Endometrial microvascular endothelial cells (primary cell): ENCODE data around the gene ANKRD13D. TPM values are rescaled to one million over a fixed set of nuclear protein-coding genes. Genes with fewer than 3 reads are reported as not detected.

ENCODE experiments used
- in situ Hi-C: cut with HindIII; loops from 2 replicates; pipeline ENCODE4 v1.10.0; 2017; ENCODE audit warnings: low sequenced_read_pairs, low pct_unique_long_range_greater_than_20kb; ENCODE audit errors: inconsistent ontology term
- total RNA-seq: library from RNA; depleted of rRNA; stranded (reverse); fragments of >200 nt; gene quantifications from one replicate; pipeline ENCODE4 v1.2.3, GENCODE V29; 2015; ENCODE audit errors: inconsistent ontology term

The ANKRD13D gene
- total RNA-seq, 1 donor from 2014 or later = 19.7 TPM

DNA sequence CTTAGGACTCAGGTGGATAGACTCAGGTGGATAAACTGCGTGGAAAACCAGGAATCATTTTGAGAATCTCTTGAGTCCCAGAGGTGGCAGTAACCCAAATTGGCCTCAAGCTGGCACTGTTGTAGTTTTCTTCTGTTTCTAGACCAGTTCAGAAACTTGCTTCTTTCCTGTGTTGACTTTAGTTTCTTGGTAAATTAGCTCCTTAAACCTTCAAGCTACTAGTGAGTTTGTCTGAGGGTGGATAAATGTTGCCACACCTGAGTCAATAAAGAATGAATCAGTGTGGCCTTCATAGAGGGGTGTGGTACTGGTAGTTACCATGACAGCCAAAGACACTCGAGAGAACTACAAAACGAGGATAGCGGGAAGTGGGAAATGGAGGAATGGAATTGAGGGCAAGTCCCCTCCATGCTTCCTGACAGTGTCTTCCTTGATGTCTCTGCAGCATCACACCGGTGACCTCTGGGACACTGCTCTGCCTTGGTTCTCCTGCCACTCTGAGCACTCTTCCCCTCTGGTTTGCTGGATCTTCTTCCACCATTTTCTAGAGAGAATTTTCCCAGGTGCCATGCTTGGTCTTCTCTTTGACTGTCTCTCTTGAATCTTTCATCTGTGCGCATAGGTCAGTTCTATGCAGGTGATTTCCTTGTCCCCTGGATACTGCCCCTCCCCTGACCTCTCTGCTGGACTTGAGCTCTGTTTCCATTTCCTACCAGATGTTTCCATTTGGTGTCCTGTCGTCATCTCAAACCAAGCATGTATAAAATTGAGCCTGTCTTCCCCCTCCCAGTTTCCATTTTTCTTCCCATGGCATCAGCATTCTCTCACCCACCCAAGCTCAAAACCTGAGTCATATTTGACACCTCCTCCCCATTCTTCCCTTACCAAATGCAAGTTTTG is 57.1 kb downstream of the ANKRD13D start:
- in situ Hi-C loops = no loop called here

DNA sequence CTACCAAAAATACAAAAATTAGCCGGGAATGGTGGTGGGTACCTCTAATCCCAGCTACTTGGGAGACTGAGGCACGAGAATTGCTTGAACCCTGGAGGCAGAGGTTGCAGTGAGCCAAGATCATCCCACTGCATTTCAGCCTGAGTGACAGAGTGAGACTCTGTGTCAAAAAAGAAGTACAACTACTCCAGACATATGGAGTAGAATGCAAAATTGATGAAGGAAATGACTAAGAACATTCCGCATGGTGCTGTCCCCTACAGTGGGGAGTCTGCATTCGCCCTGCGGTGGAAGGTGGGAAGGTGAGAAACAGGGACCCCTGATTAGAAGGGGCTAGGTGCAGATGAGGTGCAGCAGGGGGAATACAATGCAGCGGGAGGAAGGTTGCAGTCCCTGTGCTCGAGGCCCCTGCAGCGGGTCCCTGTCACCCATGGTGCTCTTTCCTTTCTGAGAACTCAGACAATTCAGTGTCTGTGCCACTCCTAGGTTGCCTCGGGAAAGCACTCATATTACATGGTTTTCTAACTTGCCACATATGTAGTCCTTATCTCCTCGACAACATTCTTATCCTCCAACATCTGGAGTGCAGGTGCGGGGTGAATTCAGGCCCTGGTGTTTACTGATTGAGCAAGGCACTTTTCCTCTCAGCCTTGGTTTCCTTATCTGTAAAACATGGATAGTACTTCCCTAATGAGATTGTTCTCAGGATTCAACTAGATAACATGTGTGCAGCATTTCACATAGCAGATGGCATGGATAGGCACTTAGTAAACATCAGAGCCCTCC is 59.1 kb downstream of the ANKRD13D start:
- in situ Hi-C loops = no loop called here

DNA sequence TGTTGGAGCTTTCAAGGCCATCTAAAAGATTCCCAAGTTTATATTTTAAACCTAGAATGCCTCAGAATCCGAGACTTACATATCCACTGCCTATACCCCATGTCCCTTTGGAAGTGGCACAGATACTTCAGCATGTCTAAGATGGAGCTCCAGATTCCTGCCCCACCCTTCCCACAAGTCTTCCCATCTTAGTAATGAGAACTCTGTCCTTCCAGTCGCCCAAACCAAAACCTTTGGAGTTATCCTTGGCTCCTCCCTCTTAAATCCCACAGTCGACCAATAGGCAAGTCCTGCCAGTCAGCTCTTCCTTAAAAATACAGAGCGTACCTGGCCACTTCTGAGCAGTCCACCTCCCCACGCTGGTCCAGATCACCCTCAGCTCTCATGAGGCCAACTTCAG is 59.9 kb downstream of the ANKRD13D start:
- in situ Hi-C loops = no loop called here

DNA sequence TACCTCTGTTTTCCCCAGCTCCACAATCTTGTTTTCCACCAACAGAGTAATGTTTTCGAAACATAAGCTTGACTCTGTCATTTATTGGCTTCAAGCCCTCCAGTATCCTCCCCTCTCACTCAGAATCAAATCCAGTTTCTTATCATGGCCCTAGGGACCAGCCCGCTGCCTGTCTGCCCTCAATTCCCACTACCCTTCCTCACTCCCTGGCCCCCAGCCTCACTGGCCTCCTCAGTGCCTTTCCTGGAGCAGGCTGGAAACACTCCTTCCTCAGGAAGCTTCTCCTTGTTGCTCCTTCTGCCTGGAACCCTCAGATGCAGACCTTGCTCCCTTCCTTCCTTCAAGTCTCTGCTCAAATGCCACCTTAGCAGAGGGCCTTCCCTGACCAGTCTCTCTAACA is 60.4 kb downstream of the ANKRD13D start:
- in situ Hi-C loops = no loop called here

DNA sequence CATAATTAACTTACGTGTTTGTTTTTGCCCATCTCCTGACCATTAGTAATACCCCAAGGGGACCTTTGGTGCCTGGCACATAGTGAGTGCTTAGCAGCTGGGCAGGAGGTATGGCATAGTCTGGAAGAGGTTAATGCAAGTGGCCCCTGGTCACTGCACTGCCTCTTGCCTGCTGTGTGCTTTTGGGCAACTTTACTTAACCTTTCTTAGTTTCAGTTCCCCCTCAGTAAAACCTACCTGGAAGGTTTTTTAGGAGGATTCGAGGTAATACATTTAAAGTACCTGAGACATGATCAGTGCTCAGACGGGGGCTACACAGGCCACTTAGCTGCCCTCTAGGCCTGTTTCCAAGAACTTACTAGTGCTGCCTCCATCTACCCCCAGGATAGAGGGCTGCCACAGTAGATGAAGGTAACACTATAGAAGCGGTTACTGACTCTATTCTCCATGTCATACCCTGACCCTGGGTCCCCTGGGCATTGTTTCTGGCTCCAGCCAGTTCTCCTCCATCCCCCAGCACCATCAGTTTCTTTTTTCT is 60.9 kb downstream of the ANKRD13D start:
- in situ Hi-C loops = no loop called here

DNA sequence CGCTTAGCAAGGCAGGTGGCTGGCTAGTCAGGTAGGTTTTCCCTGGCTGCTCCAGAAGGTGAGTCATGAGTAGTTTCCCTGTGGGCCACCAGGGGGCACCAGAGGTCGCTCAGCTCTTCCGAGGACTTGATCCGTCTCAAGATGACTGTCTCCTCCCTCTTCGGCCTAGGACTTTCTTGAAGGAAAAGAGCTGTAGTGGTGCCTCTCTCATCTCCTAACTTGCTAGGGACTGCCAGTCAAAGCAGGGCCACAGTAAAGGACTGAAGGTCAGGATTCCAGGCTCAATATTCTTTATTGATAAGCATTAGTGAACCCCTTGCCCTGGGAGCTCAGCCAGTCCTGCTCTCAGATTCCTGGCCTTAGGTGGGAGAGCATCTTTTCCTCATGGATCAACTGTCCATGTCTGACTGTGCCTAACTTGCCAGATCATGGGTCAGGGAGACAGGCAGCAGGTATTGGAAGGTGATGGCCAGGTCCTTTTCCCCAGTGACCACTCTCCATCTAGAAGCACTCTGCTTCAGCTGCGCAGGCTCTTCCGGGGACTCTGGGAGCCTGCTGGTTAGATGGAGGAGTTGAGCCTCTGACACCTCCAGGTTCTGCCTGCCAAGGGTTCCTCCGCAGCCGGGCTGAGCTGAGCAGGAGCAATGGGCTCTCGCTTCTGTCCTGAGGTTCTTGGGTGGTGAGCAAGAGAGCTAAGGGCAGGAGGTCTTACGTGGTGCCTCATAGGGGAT is 62.3 kb downstream of the ANKRD13D start:
- in situ Hi-C loops = no loop called here

Other genes with a start within 250 kb of the ANKRD13D start
- gene RHOD, start 232.5 kb upstream of the ANKRD13D start, total RNA-seq = 11.1 TPM
- 39.8 TPM for gene KDM2A, start 170.0 kb upstream of the ANKRD13D start, total RNA-seq
- 70.4 TPM for gene GRK2, start 22.8 kb upstream of the ANKRD13D start, total RNA-seq
- 10.1 TPM for gene SSH3, start 14.2 kb downstream of the ANKRD13D start, total RNA-seq
- gene POLD4, start 64.2 kb downstream of the ANKRD13D start, total RNA-seq = 100 TPM
- gene CLCF1, start 84.3 kb downstream of the ANKRD13D start, total RNA-seq = 2.2 TPM
- gene RAD9A, start 102.7 kb downstream of the ANKRD13D start, total RNA-seq = 9.5 TPM
- 302 TPM for gene PPP1CA, start 112.6 kb downstream of the ANKRD13D start, total RNA-seq
- gene TBC1D10C, start 114.8 kb downstream of the ANKRD13D start, total RNA-seq = not detected
- gene CARNS1, start 126.4 kb downstream of the ANKRD13D start, total RNA-seq = not detected
- gene RPS6KB2, start 139.2 kb downstream of the ANKRD13D start, total RNA-seq = 65.8 TPM
- not detected for gene PTPRCAP, start 148.4 kb downstream of the ANKRD13D start, total RNA-seq
- 130 TPM for gene CORO1B, start 154.2 kb downstream of the ANKRD13D start, total RNA-seq
- gene GPR152, start 163.4 kb downstream of the ANKRD13D start, total RNA-seq = not detected
- gene CABP4, start 166.1 kb downstream of the ANKRD13D start, total RNA-seq = 2.0 TPM
- gene TMEM134, start 179.9 kb downstream of the ANKRD13D start, total RNA-seq = 39.0 TPM
- 31.4 TPM for gene AIP, start 193.7 kb downstream of the ANKRD13D start, total RNA-seq
- 12.5 TPM for gene PITPNM1, start 216.1 kb downstream of the ANKRD13D start, total RNA-seq
- 53.1 TPM for gene CDK2AP2, start 218.9 kb downstream of the ANKRD13D start, total RNA-seq
- gene CABP2, start 234.1 kb downstream of the ANKRD13D start, total RNA-seq = not detected